T-helper 17 cell (primary cell): ENCODE results near the gene EIF3A. TPM values are rescaled to one million over a fixed set of nuclear protein-coding genes. Genes with fewer than 3 reads are reported as not detected.
A peak's percentile ranks its signal among the peaks of the same experiment; 100 is the strongest.

Source experiments
- ATAC-seq: fragments of 150-1000 bp; cut with Tn5 transposase; 2 replicates; pipeline ENCODE4 v1.10.0; 2021; ENCODE audit warnings: mild to moderate bottlenecking, moderate library complexity
- DNase-seq, 3 donors: peaks; one replicate each; pipeline versions ENCODE4 v3.0.0 to v3.0.0-alpha.2; 2020 to 2021
- H3K9me3 ChIP-seq: one replicate; pipeline ENCODE4 v1.7.0; 2013; ENCODE audit warnings: low read length, mild to moderate bottlenecking; ENCODE audit not compliant: control insufficient read depth, poor library complexity, severe bottlenecking
- H3K27ac Mint-ChIP-seq: one replicate; pipeline ENCODE4 v1.8.0; 2022; ENCODE audit warnings: mild to moderate bottlenecking, moderate library complexity, mixed read lengths
- H3K27me3 Mint-ChIP-seq: one replicate; pipeline ENCODE4 v1.8.0; 2022; ENCODE audit warnings: mixed read lengths
- H3K36me3 Mint-ChIP-seq: one replicate; pipeline ENCODE4 v1.8.0; 2022; ENCODE audit warnings: low read depth, mixed read lengths
- H3K4me1 Mint-ChIP-seq: one replicate; pipeline ENCODE4 v1.8.0; 2022; ENCODE audit warnings: mild to moderate bottlenecking, mixed read lengths
- H3K4me3 Mint-ChIP-seq: one replicate; pipeline ENCODE4 v1.8.0; 2022; ENCODE audit warnings: mild to moderate bottlenecking, moderate library complexity, mixed read lengths
- total RNA-seq, 4 donors: library from RNA in 2 of 4; stranded (reverse) in 2 of 4; gene quantifications; one replicate each; pipeline ENCODE4 v1.2.3 and lab custom pipeline; 2022 to 2026

Gene EIF3A
- total RNA-seq, 2 donors from 2014 or later, result 149 to 169 TPM

DNA sequence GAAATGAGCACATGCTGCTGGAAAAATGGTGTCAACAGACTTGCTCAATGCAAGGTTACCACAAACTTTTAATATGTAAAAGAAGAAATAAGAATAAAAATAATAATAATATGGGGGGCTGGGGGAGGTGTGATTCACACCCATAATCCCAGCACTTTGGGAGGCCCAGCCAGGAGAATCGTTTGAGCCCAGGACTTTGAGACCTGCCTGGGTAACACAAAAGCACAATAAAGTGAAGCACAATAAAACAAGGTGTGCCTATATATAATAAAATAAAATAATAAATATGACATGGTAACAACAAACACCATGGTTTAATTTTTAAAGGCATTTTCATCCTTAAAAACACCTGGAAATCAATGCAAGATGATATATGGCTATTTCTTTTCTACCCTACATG lies 25.1 kb downstream of the EIF3A start:
- Mint-ChIP-seq H3K27ac (peak overlapping the region; percentile 78), H3K27me3 (no peaks in the 10 kb centered on the region), H3K36me3 (peaks cover 8% of the 10 kb centered on the region), H3K4me3 (no peak overlapping the region), H3K4me1 (peaks cover 16% of the 10 kb centered on the region)
- ATAC-seq, result no peak
- H3K9me3 ChIP-seq, result no peaks in the 10 kb centered on the region
- no peak for DNase-seq

DNA sequence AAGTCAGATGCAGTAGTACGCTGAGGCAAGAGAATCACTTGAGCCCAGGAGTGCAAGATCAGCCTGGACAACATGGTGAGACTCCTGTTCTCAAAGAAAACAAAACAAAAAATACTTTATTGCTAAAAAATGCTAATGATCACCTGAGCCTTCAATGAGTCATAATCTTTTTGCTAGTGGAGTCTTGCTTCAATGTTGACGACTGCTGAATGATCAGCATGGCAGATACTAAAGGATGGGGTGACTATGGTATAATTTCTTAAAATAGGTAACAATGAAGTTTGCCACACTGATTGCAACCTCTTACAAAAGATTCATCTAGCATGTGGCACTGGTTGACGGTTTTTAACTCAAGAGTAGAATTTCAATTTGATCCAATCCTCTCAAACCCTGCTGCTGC lies 28.8 kb downstream of the EIF3A start:
- no peaks in the 10 kb centered on the region for H3K9me3 ChIP-seq
- Mint-ChIP-seq H3K4me1 (peaks cover 28% of the 10 kb centered on the region), H3K27ac (no peak overlapping the region), H3K4me3 (no peak overlapping the region), H3K27me3 (no peaks in the 10 kb centered on the region), H3K36me3 (peaks cover 18% of the 10 kb centered on the region)
- DNase-seq, result no peak
- ATAC-seq, result no peak

GRCh38 chr10:119049777-119050176 lies 30.8 kb downstream of the EIF3A start:
- H3K4me3 Mint-ChIP-seq, result no peak overlapping the region
- peaks cover 22% of the 10 kb centered on the region for H3K36me3 Mint-ChIP-seq
- no peaks in the 10 kb centered on the region for H3K9me3 ChIP-seq
- peaks cover 30% of the 10 kb centered on the region for H3K4me1 Mint-ChIP-seq
- DNase-seq, result no peak
- peak overlapping the region; percentile 78 for H3K27ac Mint-ChIP-seq
- H3K27me3 Mint-ChIP-seq, result no peaks in the 10 kb centered on the region
- ATAC-seq, result no peak

DNA sequence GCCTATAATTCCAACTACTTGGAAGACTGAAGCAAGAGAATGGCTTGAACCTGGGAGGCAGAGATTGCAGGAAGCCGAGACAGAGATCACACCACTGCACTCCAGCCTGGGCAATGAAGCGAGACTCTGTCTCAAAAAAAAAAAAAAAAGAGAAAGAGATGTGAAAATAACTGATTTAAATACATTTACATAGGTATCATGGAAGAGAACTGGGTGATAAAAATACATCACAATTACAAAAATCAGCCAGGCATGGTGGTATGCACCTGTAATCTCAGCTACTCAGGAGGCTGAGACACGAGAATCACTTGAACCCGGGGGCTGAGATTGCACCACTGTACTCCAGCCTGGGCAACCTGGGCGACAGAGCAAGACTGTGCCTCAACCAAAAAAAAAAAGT lies 31.3 kb downstream of the EIF3A start:
- DNase-seq (no peak), ATAC-seq (no peak)
- H3K4me1 Mint-ChIP-seq, result peaks cover 30% of the 10 kb centered on the region
- H3K36me3 Mint-ChIP-seq, result peaks cover 22% of the 10 kb centered on the region
- no peaks in the 10 kb centered on the region for H3K27me3 Mint-ChIP-seq
- H3K27ac Mint-ChIP-seq, result peak overlapping the region; percentile 78
- no peaks in the 10 kb centered on the region for H3K9me3 ChIP-seq
- H3K4me3 Mint-ChIP-seq, result no peak overlapping the region

DNA sequence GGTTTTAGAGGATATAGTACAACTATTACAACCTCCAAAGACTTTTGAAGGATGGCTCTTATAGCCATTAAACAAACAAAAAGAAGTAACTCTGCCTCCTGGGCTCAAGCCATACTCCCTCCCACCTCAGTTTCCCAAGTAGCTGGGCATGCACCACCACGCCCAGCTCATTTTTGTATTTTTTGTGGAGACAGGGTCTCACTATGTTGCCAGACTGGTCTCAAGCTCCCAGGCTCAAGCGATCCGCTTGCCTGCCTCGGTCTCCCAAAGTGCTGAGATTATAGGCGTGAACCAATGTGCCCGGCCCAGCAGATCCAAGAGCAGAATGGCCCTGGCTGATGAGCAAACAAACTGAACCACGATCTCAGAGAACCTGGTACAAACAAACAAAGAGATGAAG lies 35.1 kb downstream of the EIF3A start:
- Mint-ChIP-seq H3K27me3 (no peaks in the 10 kb centered on the region), H3K27ac (peak overlapping the region; percentile 79), H3K4me3 (peak overlapping the region; percentile 31), H3K36me3 (peaks cover 31% of the 10 kb centered on the region), H3K4me1 (peaks cover 31% of the 10 kb centered on the region)
- ATAC-seq (no peak), DNase-seq (no peak)
- no peaks in the 10 kb centered on the region for H3K9me3 ChIP-seq

- peak overlapping the region; percentile 57 for H3K4me3 Mint-ChIP-seq
- peaks cover 24% of the 10 kb centered on the region for H3K36me3 Mint-ChIP-seq
- DNase-seq (no peak), ATAC-seq (no peak)
- no peaks in the 10 kb centered on the region for H3K9me3 ChIP-seq
- H3K4me1 Mint-ChIP-seq, result peaks cover 21% of the 10 kb centered on the region
- H3K27me3 Mint-ChIP-seq, result no peaks in the 10 kb centered on the region
- no peak overlapping the region for H3K27ac Mint-ChIP-seq
Measured at GRCh38 chr10:119042169-119042568, 38.4 kb downstream of the EIF3A start.

DNA sequence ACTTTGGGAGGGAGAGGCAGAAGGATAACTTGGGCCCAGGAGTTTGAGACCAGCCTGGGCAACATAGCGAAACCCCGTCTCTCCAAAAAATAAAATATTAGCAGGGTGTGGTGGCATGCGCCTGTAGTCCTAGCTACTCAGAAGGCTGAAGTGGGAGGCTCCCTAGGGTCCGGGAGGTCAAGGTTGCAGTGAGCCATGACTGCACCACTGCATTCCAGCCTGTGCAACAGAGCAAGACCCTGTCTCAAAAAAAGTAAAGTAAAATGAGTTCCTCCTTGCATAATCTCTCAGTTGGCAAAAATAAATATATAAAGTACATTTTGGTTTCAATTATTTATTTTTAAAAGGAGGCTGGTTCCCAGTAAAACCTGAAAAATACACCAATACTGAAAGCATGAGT lies 39.3 kb downstream of the EIF3A start:
- ATAC-seq, result no peak
- Mint-ChIP-seq H3K27me3 (no peaks in the 10 kb centered on the region), H3K36me3 (peaks cover 26% of the 10 kb centered on the region), H3K4me1 (peaks cover 19% of the 10 kb centered on the region), H3K27ac (no peak overlapping the region), H3K4me3 (peak overlapping the region; percentile 21)
- no peaks in the 10 kb centered on the region for H3K9me3 ChIP-seq
- DNase-seq, result no peak

DNA sequence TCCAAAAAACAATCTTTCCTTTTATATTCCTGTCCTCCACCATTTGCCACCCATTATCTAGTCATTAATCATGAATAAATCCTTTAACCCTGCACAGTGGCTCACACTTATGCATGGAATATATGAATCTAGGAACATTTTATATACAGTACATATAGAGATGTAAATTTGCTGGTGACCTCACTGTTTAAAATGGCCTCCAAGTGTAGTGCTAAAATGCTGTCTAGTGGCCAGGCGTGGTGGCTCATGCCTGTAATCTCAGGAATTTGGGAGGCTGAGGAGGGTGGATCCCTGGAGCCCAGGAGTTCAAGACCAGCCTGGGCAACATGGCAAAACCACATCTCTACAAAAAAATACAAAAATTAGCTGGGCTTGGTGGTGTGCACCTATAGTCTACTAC lies 41.5 kb downstream of the EIF3A start:
- Mint-ChIP-seq H3K27ac (peak overlapping the region; percentile 32), H3K4me3 (no peak overlapping the region)

GRCh38 chr10:119031496-119032059 lies 49.0 kb downstream of the EIF3A start:
- ATAC-seq (no peak), DNase-seq (no peak)
- Mint-ChIP-seq H3K27me3 (no peaks in the 10 kb centered on the region), H3K4me1 (peaks cover 21% of the 10 kb centered on the region), H3K4me3 (peak overlapping the region; percentile 82), H3K27ac (peak overlapping the region; percentile 39), H3K36me3 (peaks cover 6% of the 10 kb centered on the region)
- no peaks in the 10 kb centered on the region for H3K9me3 ChIP-seq

More for the DNA sequence above, 41.5 kb downstream of the EIF3A start:
- Mint-ChIP-seq H3K27me3 (no peaks in the 10 kb centered on the region), H3K36me3 (peaks cover 25% of the 10 kb centered on the region), H3K4me1 (peaks cover 19% of the 10 kb centered on the region)
- H3K9me3 ChIP-seq, result no peaks in the 10 kb centered on the region
- no peak for ATAC-seq
- DNase-seq, result no peak

DNA sequence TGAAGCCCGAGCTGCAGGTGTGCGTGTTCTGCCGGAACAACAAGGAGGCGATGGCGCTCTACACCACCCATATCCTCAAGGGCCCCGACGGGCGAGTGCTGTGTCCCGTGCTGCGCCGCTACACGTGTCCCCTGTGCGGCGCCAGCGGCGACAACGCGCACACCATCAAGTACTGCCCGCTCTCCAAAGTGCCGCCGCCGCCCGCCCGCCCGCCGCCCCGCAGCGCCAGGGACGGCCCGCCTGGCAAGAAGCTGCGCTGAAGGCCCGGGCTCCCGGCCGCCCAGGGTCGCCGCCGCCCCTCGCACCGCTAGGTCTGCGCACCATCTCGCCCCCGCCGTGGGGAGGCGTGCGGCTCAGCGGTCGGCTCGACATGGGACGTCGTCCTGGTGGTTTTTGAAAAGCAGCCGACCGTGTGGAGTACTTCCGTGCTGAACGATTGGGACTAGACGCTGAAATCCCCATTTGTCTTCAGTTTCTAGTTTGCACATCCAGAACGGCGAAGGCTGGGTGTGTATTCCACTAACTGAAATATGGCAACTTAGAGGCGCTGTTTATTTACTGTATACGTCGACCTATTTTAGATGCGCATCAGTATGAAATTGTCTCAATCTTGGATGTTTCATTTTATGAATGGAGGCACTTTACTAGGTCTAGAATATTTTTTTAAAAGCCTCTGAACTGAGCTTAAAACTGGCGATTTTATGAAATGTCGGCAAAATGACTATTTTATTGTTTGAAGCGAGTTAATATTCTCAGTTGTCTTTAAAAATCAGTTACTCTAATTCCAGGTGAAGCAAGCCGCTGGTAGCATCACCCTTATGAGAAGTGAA lies 50.0 kb downstream of the EIF3A start:
- Mint-ChIP-seq H3K4me1 (peaks cover 24% of the 10 kb centered on the region), H3K27me3 (no peaks in the 10 kb centered on the region), H3K4me3 (peak overlapping the region; percentile 82), H3K27ac (peak overlapping the region; percentile 39), H3K36me3 (peaks cover 6% of the 10 kb centered on the region)
- peak; percentile 69 for ATAC-seq
- DNase-seq, result peak; percentile 23 to 31 (median 23)
- no peaks in the 10 kb centered on the region for H3K9me3 ChIP-seq

DNA sequence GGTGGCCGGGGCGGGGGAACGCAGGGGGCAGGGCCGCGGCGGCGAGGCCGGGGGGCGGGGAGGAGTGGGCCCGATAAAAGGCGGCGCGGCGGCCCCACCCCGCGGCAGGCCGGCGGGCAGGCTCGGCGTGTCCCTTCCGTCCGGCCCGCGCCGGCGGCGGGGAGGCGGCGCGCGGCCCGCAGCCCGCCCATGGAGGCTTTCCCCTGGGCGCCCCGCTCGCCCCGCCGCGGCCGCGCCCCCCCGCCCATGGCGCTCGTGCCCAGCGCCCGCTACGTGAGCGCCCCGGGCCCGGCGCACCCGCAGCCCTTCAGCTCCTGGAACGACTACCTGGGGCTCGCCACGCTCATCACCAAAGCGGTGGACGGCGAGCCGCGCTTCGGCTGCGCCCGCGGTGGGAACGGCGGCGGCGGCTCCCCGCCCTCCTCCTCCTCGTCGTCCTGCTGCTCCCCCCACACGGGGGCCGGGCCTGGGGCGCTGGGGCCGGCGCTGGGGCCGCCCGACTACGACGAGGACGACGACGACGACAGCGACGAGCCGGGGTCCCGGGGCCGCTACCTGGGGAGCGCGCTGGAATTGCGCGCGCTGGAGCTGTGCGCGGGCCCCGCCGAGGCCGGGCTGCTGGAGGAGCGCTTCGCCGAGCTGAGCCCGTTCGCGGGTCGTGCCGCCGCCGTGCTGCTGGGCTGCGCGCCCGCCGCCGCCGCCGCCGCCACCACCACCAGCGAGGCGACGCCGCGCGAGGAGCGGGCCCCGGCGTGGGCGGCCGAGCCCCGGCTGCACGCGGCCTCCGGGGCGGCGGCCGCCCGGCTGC lies 50.8 kb downstream of the EIF3A start, which contains the start of gene NANOS1:
Gene NANOS1, plus strand, starts transcription at position 102 of the 808 bp plus-strand sequence. Its CDS starts 88 bp downstream, at position 190.
- H3K4me3 Mint-ChIP-seq, result peak within 1 kb of the TSS; percentile 88
- no peaks in the 10 kb centered on the region for H3K9me3 ChIP-seq
- DNase-seq (no peak), ATAC-seq (peak; percentile 16)
- no peaks in the 10 kb centered on the region for H3K27me3 Mint-ChIP-seq
- H3K27ac Mint-ChIP-seq, result no peak within 1 kb of the TSS
- peaks cover 6% of the 10 kb centered on the region for H3K36me3 Mint-ChIP-seq
- H3K4me1 Mint-ChIP-seq, result peaks cover 24% of the 10 kb centered on the region

GRCh38 chr10:119028900-119029612 lies 51.6 kb downstream of the EIF3A start:
- H3K4me3 Mint-ChIP-seq, result peak overlapping the region; percentile 88
- H3K4me1 Mint-ChIP-seq, result peaks cover 21% of the 10 kb centered on the region

More at GRCh38 chr10:119028900-119029612, 51.6 kb downstream of the EIF3A start:
- H3K27me3 Mint-ChIP-seq, result no peaks in the 10 kb centered on the region
- peaks cover 2% of the 10 kb centered on the region for H3K36me3 Mint-ChIP-seq
- DNase-seq (peak; percentile 59 to 75 (median 68)), ATAC-seq (peak; percentile 74)
- no peaks in the 10 kb centered on the region for H3K9me3 ChIP-seq
- no peak overlapping the region for H3K27ac Mint-ChIP-seq
